Stimulated activated memory B cell treated with anti-CD40 and anti-IgM and Interleukin-4, amounts not matched to agents 10 μg/mL and 1 μg/mL and 100 μg/mL, for 72 hours (primary cell): ENCODE data around the gene RAB40A.

Experiments
- ATAC-seq: fragments of 150-1000 bp; cut with Tn5 transposase; 2 replicates; pipeline ENCODE4 v1.10.0; 2021
- H3K27ac Mint-ChIP-seq: one replicate; pipeline ENCODE4 v1.8.0; 2022; ENCODE audit warnings: mild to moderate bottlenecking, mixed read lengths
- H3K27me3 Mint-ChIP-seq: one replicate; pipeline ENCODE4 v1.8.0; 2022; ENCODE audit warnings: mixed read lengths
- H3K36me3 Mint-ChIP-seq: one replicate; pipeline ENCODE4 v1.8.0; 2022; ENCODE audit warnings: mixed read lengths
- H3K4me1 Mint-ChIP-seq: one replicate; pipeline ENCODE4 v1.8.0; 2022; ENCODE audit warnings: mixed read lengths
- H3K4me3 Mint-ChIP-seq: one replicate; pipeline ENCODE4 v1.8.0; 2022; ENCODE audit warnings: mild to moderate bottlenecking, moderate library complexity, mixed read lengths
- H3K9me3 Mint-ChIP-seq: one replicate; pipeline ENCODE4 v1.8.0; 2022; ENCODE audit warnings: mixed read lengths

Gene RAB40A

GRCh38 chrX:103519389-103519788 lies at the start of gene RAB40A:
RAB40A (minus strand) TSS chrX:103519489; CDS start chrX:103500756, 18,733 bp downstream.
- H3K27ac Mint-ChIP-seq, result no peak within 1 kb of the TSS
- H3K27me3 Mint-ChIP-seq, result no peaks in the 10 kb centered on the region
- no peaks in the 10 kb centered on the region for H3K36me3 Mint-ChIP-seq
- H3K9me3 Mint-ChIP-seq, result no peaks in the 10 kb centered on the region
- no peak within 1 kb of the TSS for H3K4me3 Mint-ChIP-seq
- ATAC-seq, result no peak
- no peaks in the 10 kb centered on the region for H3K4me1 Mint-ChIP-seq

GRCh38 chrX:103565752-103566151 lies 46.5 kb upstream of the RAB40A start:
- no peak for ATAC-seq
- no peaks in the 10 kb centered on the region for H3K27me3 Mint-ChIP-seq
- no peak overlapping the region for H3K27ac Mint-ChIP-seq
- no peak overlapping the region for H3K4me3 Mint-ChIP-seq
- no peaks in the 10 kb centered on the region for H3K4me1 Mint-ChIP-seq
- no peaks in the 10 kb centered on the region for H3K36me3 Mint-ChIP-seq
- no peaks in the 10 kb centered on the region for H3K9me3 Mint-ChIP-seq

DNA sequence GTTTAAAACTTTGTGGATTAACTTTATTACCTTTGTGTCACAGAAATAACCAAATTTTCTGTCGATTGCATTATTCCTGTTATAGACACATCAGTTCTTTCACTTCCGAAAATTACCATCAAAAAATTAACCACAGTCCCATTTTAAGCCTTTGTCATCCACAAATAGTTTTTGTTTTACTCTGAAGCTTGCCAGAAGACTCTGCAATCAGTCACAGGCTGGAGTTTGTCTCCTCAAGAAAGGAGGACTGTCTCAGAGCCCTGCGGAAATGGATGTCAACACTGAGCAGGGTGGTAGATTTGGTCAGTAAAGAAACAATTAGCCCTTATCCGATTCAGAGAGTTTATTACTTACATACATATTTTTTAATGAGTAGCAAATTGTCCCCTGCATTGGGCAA lies 45.9 kb upstream of the RAB40A start:
- no peaks in the 10 kb centered on the region for H3K4me1 Mint-ChIP-seq
- no peak overlapping the region for H3K4me3 Mint-ChIP-seq
- no peaks in the 10 kb centered on the region for H3K27me3 Mint-ChIP-seq
- no peak overlapping the region for H3K27ac Mint-ChIP-seq
- no peaks in the 10 kb centered on the region for H3K36me3 Mint-ChIP-seq
- ATAC-seq, result no peak
- no peaks in the 10 kb centered on the region for H3K9me3 Mint-ChIP-seq

DNA sequence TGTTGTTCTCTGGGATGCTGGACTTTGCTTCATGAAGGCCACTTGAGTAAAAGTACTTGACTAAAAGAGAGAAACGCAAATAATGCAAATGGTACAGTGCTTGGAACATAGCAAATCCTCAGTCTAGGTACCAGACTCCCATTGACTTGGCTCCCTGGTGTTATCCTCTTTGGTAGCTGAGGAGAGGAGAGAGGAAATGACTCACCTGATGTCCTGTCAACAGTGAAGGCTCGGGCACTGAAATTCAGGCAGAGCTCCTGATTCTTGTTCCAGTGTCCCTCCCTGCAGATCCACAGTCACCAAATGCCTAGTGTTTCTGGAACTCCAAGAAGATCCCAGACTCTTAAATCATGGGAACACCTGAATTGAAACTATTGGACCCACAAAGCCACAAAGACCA lies 43.5 kb upstream of the RAB40A start:
- no peaks in the 10 kb centered on the region for H3K9me3 Mint-ChIP-seq
- no peak overlapping the region for H3K4me3 Mint-ChIP-seq
- H3K27me3 Mint-ChIP-seq, result no peaks in the 10 kb centered on the region
- no peak for ATAC-seq
- H3K36me3 Mint-ChIP-seq, result no peaks in the 10 kb centered on the region
- H3K4me1 Mint-ChIP-seq, result no peaks in the 10 kb centered on the region
- no peak overlapping the region for H3K27ac Mint-ChIP-seq

GRCh38 chrX:103560256-103560655 lies 41.0 kb upstream of the RAB40A start:
- Mint-ChIP-seq H3K27me3 (no peaks in the 10 kb centered on the region), H3K27ac (no peak overlapping the region), H3K36me3 (no peaks in the 10 kb centered on the region), H3K9me3 (no peaks in the 10 kb centered on the region), H3K4me1 (no peaks in the 10 kb centered on the region), H3K4me3 (no peak overlapping the region)
- no peak for ATAC-seq

- Mint-ChIP-seq H3K27me3 (no peaks in the 10 kb centered on the region), H3K4me1 (no peaks in the 10 kb centered on the region)
- ATAC-seq, result no peak
These were observed 37.8 kb upstream of the RAB40A start for GRCh38 chrX:103556963-103557612.

DNA sequence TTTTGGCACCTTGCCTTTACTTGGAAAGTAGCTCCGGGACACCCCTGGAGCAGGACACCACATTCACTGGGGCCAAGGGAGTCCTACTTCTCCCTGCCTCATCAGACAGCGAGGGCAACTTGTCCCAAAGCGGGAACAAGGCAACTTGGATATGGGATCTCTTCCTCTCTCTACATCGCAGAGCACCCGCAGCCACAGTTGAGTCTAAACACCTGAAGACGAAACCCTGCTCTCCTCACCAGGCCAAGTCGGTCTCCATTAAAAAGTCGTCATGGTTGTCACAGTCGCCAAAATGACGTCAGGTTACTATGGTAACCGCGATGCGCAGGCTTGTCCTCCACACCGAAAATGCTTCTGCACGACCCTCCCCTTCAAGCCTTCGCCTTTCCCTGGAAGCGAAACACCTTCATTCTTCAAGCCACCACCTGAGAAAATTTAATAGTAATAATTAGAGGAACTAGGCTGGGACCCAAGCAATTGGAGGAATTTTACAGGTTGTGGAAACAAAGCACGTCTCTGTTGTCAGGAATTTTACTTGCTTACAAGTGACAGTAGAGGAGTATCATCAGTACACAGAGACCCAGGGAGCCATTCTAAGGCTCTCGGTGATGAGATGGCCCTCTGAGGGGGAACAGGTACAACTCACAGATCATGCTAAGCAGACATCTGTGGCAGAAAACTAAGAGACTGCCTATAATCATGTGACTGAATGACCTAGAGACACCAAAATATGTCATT lies 35.6 kb upstream of the RAB40A start:
- Mint-ChIP-seq H3K36me3 (no peaks in the 10 kb centered on the region), H3K4me3 (peak overlapping the region; percentile 89), H3K4me1 (no peaks in the 10 kb centered on the region), H3K9me3 (no peaks in the 10 kb centered on the region), H3K27me3 (no peaks in the 10 kb centered on the region), H3K27ac (peak overlapping the region; percentile 87)
- ATAC-seq, result peak; percentile 78

More at GRCh38 chrX:103556963-103557612, 37.8 kb upstream of the RAB40A start:
- Mint-ChIP-seq H3K4me3 (no peak overlapping the region), H3K36me3 (no peaks in the 10 kb centered on the region), H3K27ac (no peak overlapping the region), H3K9me3 (no peaks in the 10 kb centered on the region)

- no peaks in the 10 kb centered on the region for H3K36me3 Mint-ChIP-seq
- H3K27ac Mint-ChIP-seq, result no peak overlapping the region
- H3K4me1 Mint-ChIP-seq, result no peaks in the 10 kb centered on the region
These were observed 32.9 kb upstream of the RAB40A start for GRCh38 chrX:103552236-103552635.

GRCh38 chrX:103550415-103551051 lies 31.2 kb upstream of the RAB40A start:
- Mint-ChIP-seq H3K4me3 (no peak overlapping the region), H3K27me3 (no peaks in the 10 kb centered on the region), H3K36me3 (no peaks in the 10 kb centered on the region), H3K27ac (no peak overlapping the region), H3K4me1 (no peaks in the 10 kb centered on the region), H3K9me3 (no peaks in the 10 kb centered on the region)
- ATAC-seq, result no peak

More at GRCh38 chrX:103552236-103552635, 32.9 kb upstream of the RAB40A start:
- no peaks in the 10 kb centered on the region for H3K27me3 Mint-ChIP-seq
- no peak for ATAC-seq
- H3K4me3 Mint-ChIP-seq, result no peak overlapping the region
- H3K9me3 Mint-ChIP-seq, result no peaks in the 10 kb centered on the region

DNA sequence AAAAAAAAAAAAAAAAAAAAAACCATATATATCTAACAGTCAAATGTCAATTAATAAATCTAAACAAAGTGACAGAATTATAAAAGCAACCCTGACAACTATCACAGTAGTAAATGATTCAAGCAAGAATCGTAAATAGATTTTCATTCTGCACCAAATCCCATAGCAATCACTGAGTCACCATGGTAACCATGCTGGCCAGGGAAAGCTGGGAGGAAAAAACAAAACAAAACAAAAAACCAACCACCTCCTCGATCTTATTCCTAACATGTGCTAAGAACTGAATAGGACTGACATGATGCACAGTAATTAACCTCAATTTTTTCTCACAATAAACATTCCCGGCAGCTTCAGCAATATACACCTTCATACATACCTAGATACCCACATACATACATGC lies 30.6 kb upstream of the RAB40A start:
- ATAC-seq, result no peak
- no peaks in the 10 kb centered on the region for H3K27me3 Mint-ChIP-seq
- H3K4me3 Mint-ChIP-seq, result no peak overlapping the region
- H3K27ac Mint-ChIP-seq, result no peak overlapping the region
- no peaks in the 10 kb centered on the region for H3K36me3 Mint-ChIP-seq
- H3K9me3 Mint-ChIP-seq, result no peaks in the 10 kb centered on the region
- H3K4me1 Mint-ChIP-seq, result no peaks in the 10 kb centered on the region

DNA sequence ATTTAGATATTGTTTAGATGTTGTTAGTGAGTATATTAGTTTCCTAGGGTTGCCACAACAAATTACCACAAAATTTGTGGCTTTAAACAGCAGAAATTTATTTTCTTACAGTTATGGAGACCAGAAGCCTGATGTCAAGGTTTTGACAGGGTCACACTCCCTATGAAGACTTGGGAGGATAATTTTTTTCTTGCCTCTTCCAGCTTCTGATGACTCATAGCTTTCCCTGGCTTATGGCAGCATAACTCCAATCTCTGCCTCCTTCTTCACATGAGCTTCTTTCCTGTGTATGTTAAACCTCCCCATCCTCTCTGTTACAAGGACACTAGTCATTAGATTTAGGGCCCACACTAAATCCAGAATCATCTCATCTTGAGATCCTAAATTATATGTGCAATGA lies 20.9 kb upstream of the RAB40A start:
- H3K27me3 Mint-ChIP-seq, result no peaks in the 10 kb centered on the region
- no peak for ATAC-seq
- H3K4me3 Mint-ChIP-seq, result no peak overlapping the region
- no peaks in the 10 kb centered on the region for H3K9me3 Mint-ChIP-seq
- no peaks in the 10 kb centered on the region for H3K36me3 Mint-ChIP-seq
- no peak overlapping the region for H3K27ac Mint-ChIP-seq
- H3K4me1 Mint-ChIP-seq, result no peaks in the 10 kb centered on the region

DNA sequence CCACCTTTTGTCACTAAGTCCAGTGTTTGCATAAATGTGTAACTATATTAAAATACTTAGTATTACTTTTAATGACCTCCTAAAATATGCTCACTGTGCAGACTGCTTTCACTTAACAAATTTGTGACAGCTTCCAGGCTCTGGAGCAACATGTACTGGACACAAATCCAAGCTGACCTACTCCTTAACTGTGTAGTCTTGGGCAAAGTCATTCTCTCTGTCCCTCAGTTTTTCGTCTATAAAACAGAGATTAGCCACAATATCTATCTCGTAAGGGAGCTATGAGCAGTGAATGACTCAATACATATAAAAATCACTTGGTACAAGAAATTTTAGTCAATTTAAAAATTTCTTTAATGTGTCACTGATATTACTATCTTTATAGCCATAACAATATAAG lies 20.4 kb upstream of the RAB40A start:
- Mint-ChIP-seq H3K27me3 (no peaks in the 10 kb centered on the region), H3K36me3 (no peaks in the 10 kb centered on the region), H3K4me3 (no peak overlapping the region), H3K4me1 (no peaks in the 10 kb centered on the region), H3K27ac (no peak overlapping the region), H3K9me3 (no peaks in the 10 kb centered on the region)
- ATAC-seq, result no peak

GRCh38 chrX:103538728-103539127 lies 19.4 kb upstream of the RAB40A start:
- Mint-ChIP-seq H3K4me1 (peaks cover 3% of the 10 kb centered on the region), H3K36me3 (no peaks in the 10 kb centered on the region), H3K27ac (no peak overlapping the region), H3K27me3 (no peaks in the 10 kb centered on the region), H3K4me3 (no peak overlapping the region), H3K9me3 (no peaks in the 10 kb centered on the region)
- no peak for ATAC-seq

- H3K9me3 Mint-ChIP-seq, result no peaks in the 10 kb centered on the region
- no peak overlapping the region for H3K4me3 Mint-ChIP-seq
- H3K27me3 Mint-ChIP-seq, result no peaks in the 10 kb centered on the region
- H3K4me1 Mint-ChIP-seq, result peaks cover 7% of the 10 kb centered on the region
- no peak for ATAC-seq
- H3K27ac Mint-ChIP-seq, result no peak overlapping the region
- H3K36me3 Mint-ChIP-seq, result no peaks in the 10 kb centered on the region
These were observed 18.6 kb upstream of the RAB40A start for GRCh38 chrX:103537871-103538387.

DNA sequence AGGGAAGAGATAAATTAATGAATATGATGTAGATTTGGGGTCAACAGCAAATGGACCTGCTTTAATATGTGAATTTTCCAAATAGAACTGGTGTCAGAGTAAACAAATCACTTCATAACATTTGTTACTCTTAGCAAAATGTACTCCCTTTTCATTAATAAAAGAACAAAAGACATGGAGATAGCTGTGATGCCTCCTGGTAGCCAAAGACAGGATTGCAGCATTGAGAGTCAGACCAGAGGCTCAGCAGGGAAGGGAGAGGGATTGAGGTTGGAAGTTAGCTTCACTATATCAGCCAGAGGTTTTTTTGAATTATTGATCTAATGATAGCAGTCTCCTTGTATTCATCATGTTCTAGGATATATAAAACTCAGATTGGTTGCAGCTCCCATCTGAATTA lies 17.4 kb upstream of the RAB40A start:
- H3K36me3 Mint-ChIP-seq, result no peaks in the 10 kb centered on the region
- no peak for ATAC-seq
- no peaks in the 10 kb centered on the region for H3K9me3 Mint-ChIP-seq
- H3K27ac Mint-ChIP-seq, result no peak overlapping the region
- H3K4me1 Mint-ChIP-seq, result peaks cover 7% of the 10 kb centered on the region
- H3K27me3 Mint-ChIP-seq, result no peaks in the 10 kb centered on the region
- no peak overlapping the region for H3K4me3 Mint-ChIP-seq

- no peak for ATAC-seq
- Mint-ChIP-seq H3K4me1 (peaks cover 7% of the 10 kb centered on the region), H3K27ac (no peak overlapping the region), H3K9me3 (no peaks in the 10 kb centered on the region), H3K4me3 (no peak overlapping the region), H3K27me3 (no peaks in the 10 kb centered on the region), H3K36me3 (no peaks in the 10 kb centered on the region)
These were observed 16.8 kb upstream of the RAB40A start for GRCh38 chrX:103536071-103536470.
